Measurements from ENCODE around the gene MSH6. TPM values are rescaled to one million over a fixed set of nuclear protein-coding genes. Genes with fewer than 3 reads are reported as not detected.
"Not testable (repeated sequence)": the region's sequence is repeated elsewhere in the genome, so short reads cannot be mapped to it uniquely, and the experiment has no call there.

The MSH6 gene
- total RNA-seq, 3 donors from 2014 or later, result 164 to 186 (median 166) TPM

DNA sequence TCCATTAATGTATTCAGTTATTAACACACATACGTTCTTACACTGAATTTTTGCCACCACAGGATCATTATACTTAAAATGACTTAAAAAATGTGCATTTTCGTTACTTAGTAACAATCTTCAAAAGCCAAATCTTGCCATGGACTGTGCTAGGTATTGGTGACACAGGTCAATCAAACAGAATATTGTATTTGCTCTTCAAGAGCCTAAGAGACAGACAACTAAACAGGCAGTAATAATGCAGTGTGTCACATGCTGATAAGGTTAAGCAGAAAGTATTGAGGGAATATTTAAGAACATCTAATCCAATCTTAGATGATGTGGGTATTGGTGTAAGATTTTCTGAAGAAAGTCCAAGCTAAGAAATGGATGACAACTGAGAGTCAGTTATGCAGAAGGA, 66.4 kb downstream of the MSH6 start:
- peaks cover 44% of the 10 kb centered on the region for H3K4me1 Mint-ChIP-seq (ENCODE audit: low read depth)
- no peak overlapping the region for H3K4me3 Mint-ChIP-seq
- no peaks in the 10 kb centered on the region for H3K27me3 Mint-ChIP-seq (ENCODE audit: low read depth)
- no peak for ATAC-seq
- no peaks in the 10 kb centered on the region for H3K9me3 Mint-ChIP-seq
- peaks cover 7% of the 10 kb centered on the region for H3K36me3 Mint-ChIP-seq (ENCODE audit: insufficient read depth)
- DNase-seq, result no peak

DNA sequence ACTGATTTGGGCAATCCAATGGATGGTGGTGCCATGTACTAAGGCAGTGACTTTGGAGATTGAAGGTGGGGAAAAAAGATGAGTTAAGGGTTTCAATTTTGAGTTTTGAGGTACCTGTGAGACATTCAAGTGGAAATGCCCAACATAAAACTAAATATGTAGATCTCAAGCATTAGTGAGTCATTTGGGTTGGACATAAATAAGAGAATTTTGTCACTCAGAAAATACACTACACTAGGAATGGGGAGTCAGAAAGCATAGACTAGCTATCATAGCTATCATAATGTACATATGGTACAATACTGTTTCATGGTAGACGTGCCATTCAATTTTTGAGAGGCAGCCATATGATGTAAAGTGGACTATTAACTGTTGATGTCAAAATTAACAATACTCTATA, 67.3 kb downstream of the MSH6 start:
- H3K27me3 Mint-ChIP-seq (ENCODE audit: low read depth), result no peaks in the 10 kb centered on the region
- H3K4me3 Mint-ChIP-seq, result no peak overlapping the region
- peaks cover 7% of the 10 kb centered on the region for H3K36me3 Mint-ChIP-seq (ENCODE audit: insufficient read depth)
- H3K4me1 Mint-ChIP-seq (ENCODE audit: low read depth), result peaks cover 43% of the 10 kb centered on the region
- DNase-seq, result no peak
- ATAC-seq, result no peak
- no peaks in the 10 kb centered on the region for H3K9me3 Mint-ChIP-seq

GRCh38 chr2:47853067-47853777, 70.3 kb downstream of the MSH6 start:
- not testable (repeated sequence) for H3K9me3 Mint-ChIP-seq, ATAC-seq
- H3K4me1 Mint-ChIP-seq (ENCODE audit: low read depth), result peaks cover 60% of the 10 kb centered on the region

More at GRCh38 chr2:47853067-47853777, 70.3 kb downstream of the MSH6 start:
- DNase-seq; H3K27me3 Mint-ChIP-seq (ENCODE audit: low read depth); H3K36me3 Mint-ChIP-seq (ENCODE audit: insufficient read depth); H3K4me3 Mint-ChIP-seq: not testable (repeated sequence)

Other genes with a start within 250 kb of the MSH6 start
- under 1 TPM; 0.18 to 0.25 (median 0.24) TPM for gene KCNK12, start 212.2 kb upstream of the MSH6 start, total RNA-seq
- 10 to 100 TPM; 37.1 to 45.1 (median 40.7) TPM for gene FBXO11, start 123.4 kb downstream of the MSH6 start, total RNA-seq